LNCAP (cell line): ENCODE measurements around the gene KRT77.

Experiments
- CTCF ChIP-seq: fragments of 450-650 bp; IDR thresholded peaks from 2 replicates; pipeline ENCODE4 v1.5.1; 2017; ENCODE audit warnings: mild to moderate bottlenecking

Gene KRT77

GRCh38 chr12:52680363-52680762 is 23.0 kb downstream of the KRT77 start, which contains the start of gene KRT1:
Gene KRT1 (minus strand): TSS chr12:52680407. CDS start chr12:52680348, 59 bp downstream.
- TF ChIP-seq CTCF: no peak

GRCh38 chr12:52679875-52680274 is 23.4 kb downstream of the KRT77 start:
- TF ChIP-seq CTCF: no peak

GRCh38 chr12:52677671-52678070 is 25.7 kb downstream of the KRT77 start:
- no peak for TF ChIP-seq CTCF

GRCh38 chr12:52677126-52677525 is 26.2 kb downstream of the KRT77 start:
- no peak for TF ChIP-seq CTCF

GRCh38 chr12:52676163-52676562 is 27.2 kb downstream of the KRT77 start:
- no peak for TF ChIP-seq CTCF

- TF ChIP-seq CTCF: no peak
Measured at GRCh38 chr12:52675301-52675701, 28.0 kb downstream of the KRT77 start.

GRCh38 chr12:52674433-52674775 is 28.9 kb downstream of the KRT77 start:
- TF ChIP-seq CTCF: no peak

- TF ChIP-seq CTCF: no peak
Measured at GRCh38 chr12:52673713-52674432, 29.5 kb downstream of the KRT77 start.
